ENCODE measurements around the gene AASS.

- no peak for TF ChIP-seq CTCF (IDR thresholded peaks at IDR 0.05)
- TF ChIP-seq POLR2A (IDR thresholded peaks at IDR 0.05), result no peak
Observed at GRCh38 chr7:122072924-122073599, 71.0 kb downstream of the AASS start.
